DND-41 (cell line): ENCODE data around the gene TBC1D21.

ENCODE experiments used
- ATAC-seq: fragments of 200-7000 bp; cut with Tn5 transposase; 3 replicates; pipeline ENCODE4 v1.9.1; 2021; ENCODE audit warnings: low read depth; ENCODE audit not compliant: insufficient read depth
- DNase-seq: peaks from one replicate; pipeline ENCODE4 v3.0.0-alpha.2; 2020
- H2AFZ ChIP-seq: 2 replicates; pipeline ENCODE4 v1.6.0; 2012; ENCODE audit warnings: low read depth, low read length
- H3K27ac ChIP-seq: 2 replicates; pipeline ENCODE4 v1.5.1; 2012; ENCODE audit warnings: low read length, inconsistent platforms
- H3K27me3 ChIP-seq: fragments of 200-600 bp; sonication (generic); 2 replicates; pipeline ENCODE4 v1.6.0; 2012; ENCODE audit warnings: low read length, mild to moderate bottlenecking, inconsistent platforms; ENCODE audit not compliant: insufficient read depth, poor library complexity
- H3K36me3 ChIP-seq: 2 replicates; pipeline ENCODE4 v1.5.1; 2012; ENCODE audit warnings: low read length, inconsistent platforms; ENCODE audit not compliant: insufficient read depth
- H3K4me1 ChIP-seq: 2 replicates; pipeline ENCODE4 v1.5.1; 2012; ENCODE audit warnings: mild to moderate bottlenecking, low read length; ENCODE audit not compliant: insufficient read depth
- H3K4me2 ChIP-seq: 2 replicates; pipeline ENCODE4 v1.6.0; 2012; ENCODE audit warnings: mild to moderate bottlenecking, moderate library complexity, low read length, inconsistent platforms; ENCODE audit not compliant: insufficient read depth
- H3K4me3 ChIP-seq, 2 experiments: fragments of 200-600 bp in 1 of 2; shearing (Covaris generic) in 1 of 2; 2 replicates each; pipeline ENCODE4 v1.5.1; 2012 to 2016; ENCODE audit warnings: inconsistent platforms in 2 of 2, low read length in 2 of 2, mild to moderate bottlenecking in 2 of 2, low read depth in 1 of 2, moderate library complexity in 1 of 2
- H3K79me2 ChIP-seq: 2 replicates; pipeline ENCODE4 v1.6.0; 2012; ENCODE audit warnings: low read length, inconsistent platforms; ENCODE audit not compliant: insufficient read depth
- H3K9ac ChIP-seq: 2 replicates; pipeline ENCODE4 v1.6.0; 2012; ENCODE audit warnings: low read depth, mild to moderate bottlenecking, inconsistent platforms, low read length, moderate library complexity
- H3K9me3 ChIP-seq: 2 replicates; pipeline ENCODE4 v1.5.1; 2012; ENCODE audit warnings: low read length, moderate library complexity, mild to moderate bottlenecking, inconsistent platforms; ENCODE audit not compliant: insufficient read depth, severe bottlenecking
- H4K20me1 ChIP-seq: 2 replicates; pipeline ENCODE4 v1.6.0; 2012; ENCODE audit warnings: low read length; ENCODE audit not compliant: insufficient read depth
- CTCF ChIP-seq: IDR thresholded peaks from 2 replicates; pipeline ENCODE4 v1.5.1; 2012; ENCODE audit warnings: borderline replicate concordance, low read length, moderate library complexity, mild to moderate bottlenecking; ENCODE audit not compliant: poor library complexity, severe bottlenecking; ENCODE audit errors: extremely low read depth
- EZH2 ChIP-seq: IDR thresholded peaks from 3 replicates; pipeline ENCODE4 v1.6.1; 2012; ENCODE audit warnings: borderline replicate concordance, low read depth, mild to moderate bottlenecking, moderate library complexity, low read length, inconsistent platforms; ENCODE audit not compliant: severe bottlenecking

Gene TBC1D21

GRCh38 chr15:73927003-73927475 lies 53.7 kb downstream of the TBC1D21 start:
- DNase-seq (no peak), ATAC-seq (no peak)
- Histone ChIP-seq H3K4me1 (no peaks in the 10 kb centered on the region), H3K36me3 (no peaks in the 10 kb centered on the region), H3K9ac (no peak overlapping the region), H2AFZ (no peak overlapping the region), H3K9me3 (no peaks in the 10 kb centered on the region), H3K4me2 (no peak overlapping the region), H3K4me3 (no peak overlapping the region), H3K27ac (no peak overlapping the region), H3K79me2 (no peaks in the 10 kb centered on the region), H4K20me1 (no peaks in the 10 kb centered on the region), H3K27me3 (no peaks in the 10 kb centered on the region)
- TF ChIP-seq CTCF (no peak), EZH2 (no peak)

- Histone ChIP-seq H4K20me1 (no peaks in the 10 kb centered on the region), H2AFZ (no peak overlapping the region), H3K9me3 (no peaks in the 10 kb centered on the region), H3K4me1 (no peaks in the 10 kb centered on the region), H3K9ac (no peak overlapping the region), H3K36me3 (no peaks in the 10 kb centered on the region), H3K79me2 (no peaks in the 10 kb centered on the region), H3K4me2 (no peak overlapping the region), H3K4me3 (no peak overlapping the region), H3K27ac (no peak overlapping the region), H3K27me3 (peaks cover 2% of the 10 kb centered on the region)
- DNase-seq (no peak), ATAC-seq (no peak)
- TF ChIP-seq EZH2, result no peak
- no peak for TF ChIP-seq CTCF
Observed at GRCh38 chr15:73927476-73928240, 54.3 kb downstream of the TBC1D21 start.

- H3K9ac ChIP-seq, result no peak overlapping the region
- no peaks in the 10 kb centered on the region for H3K4me1 ChIP-seq
- no peak overlapping the region for H3K4me2 ChIP-seq
- no peaks in the 10 kb centered on the region for H3K9me3 ChIP-seq
- no peaks in the 10 kb centered on the region for H4K20me1 ChIP-seq
- TF ChIP-seq CTCF, result no peak
- TF ChIP-seq EZH2, result no peak
- no peaks in the 10 kb centered on the region for H3K36me3 ChIP-seq
- DNase-seq (no peak), ATAC-seq (no peak)
- H2AFZ ChIP-seq, result no peak overlapping the region
- H3K4me3 ChIP-seq, result no peak overlapping the region
- peaks cover 2% of the 10 kb centered on the region for H3K27me3 ChIP-seq
- no peaks in the 10 kb centered on the region for H3K79me2 ChIP-seq
- H3K27ac ChIP-seq, result no peak overlapping the region
Observed at GRCh38 chr15:73928241-73928579, 54.8 kb downstream of the TBC1D21 start.
